Daoy (cell line): ENCODE results near the gene CLOCK. TPM values are rescaled to one million over a fixed set of nuclear protein-coding genes. Genes with fewer than 3 reads are reported as not detected.

Experiments
- DNase-seq: peaks from one replicate; pipeline ENCODE4 v3.0.0-alpha.2; 2015; ENCODE audit warnings: low read depth
- total RNA-seq: library from RNA; depleted of rRNA; stranded (reverse); fragments of >200 nt; shearing (Covaris generic); gene quantifications from 2 replicates; pipeline ENCODE4 v1.2.3, GENCODE V29; 2014; rRNA removed

CLOCK gene
- total RNA-seq, 1 experiment from 2014 or later = 12.3 TPM

- DNase-seq = no peak
Observed at GRCh38 chr4:55382488-55383003, 164.2 kb downstream of the CLOCK start.

GRCh38 chr4:55381502-55381901 is 165.2 kb downstream of the CLOCK start:
- DNase-seq = no peak

GRCh38 chr4:55380576-55380975 is 166.1 kb downstream of the CLOCK start:
- no peak for DNase-seq

DNA sequence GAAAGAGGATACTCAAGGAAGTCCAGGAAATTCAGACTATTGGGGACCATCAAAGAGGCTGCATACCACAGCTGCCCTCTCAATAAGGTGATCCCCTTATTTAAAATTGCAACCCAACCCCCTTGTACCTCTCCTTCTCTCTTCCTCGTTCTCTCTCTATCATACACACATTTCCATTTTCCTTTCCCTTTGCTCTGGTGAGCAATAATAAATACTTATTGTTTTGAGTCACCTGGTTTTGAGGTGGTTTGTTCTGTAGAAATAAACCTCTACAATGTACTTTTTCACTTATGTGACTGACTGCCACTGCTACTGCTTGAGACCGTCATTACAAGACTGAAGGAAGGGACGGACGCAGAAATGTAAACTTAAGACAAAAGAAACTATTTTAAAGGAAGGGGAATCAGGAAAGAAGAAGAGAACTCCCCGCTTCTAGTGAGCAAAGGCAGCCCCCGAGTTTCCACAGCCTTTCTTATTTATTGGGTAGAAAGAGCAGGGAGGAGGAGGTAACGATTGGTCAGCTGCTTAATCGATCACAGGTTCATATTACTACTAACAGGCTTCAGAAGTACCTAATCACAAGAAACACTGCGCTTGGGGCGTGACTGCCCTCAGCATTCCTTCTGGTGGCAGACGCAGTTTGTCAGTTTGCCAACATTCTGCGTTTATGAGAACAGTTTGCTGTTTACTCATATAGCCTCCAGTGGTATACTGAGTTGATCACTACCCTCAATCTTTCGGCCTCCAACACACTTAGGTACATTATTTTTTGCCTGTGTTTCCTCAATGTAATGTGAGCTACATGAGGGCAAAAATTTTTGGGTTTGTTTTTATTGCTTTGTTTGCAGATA is 167.9 kb downstream of the CLOCK start:
- DNase-seq = no peak

Other genes with a start within 250 kb of the CLOCK start
- 4.8 and 5.4 TPM in 2 replicates for gene SRD5A3, start 200.7 kb downstream of the CLOCK start, total RNA-seq
- 107 and 165 TPM in 2 replicates for gene TMEM165, start 151.0 kb downstream of the CLOCK start, total RNA-seq
- not detected in 2 replicates for gene PDCL2, start 45.3 kb upstream of the CLOCK start, total RNA-seq
- 5.1 and 9.3 TPM in 2 replicates for gene NMU, start 89.4 kb upstream of the CLOCK start, total RNA-seq